ENCODE data around the gene ZCWPW2.

The ZCWPW2 gene

DNA sequence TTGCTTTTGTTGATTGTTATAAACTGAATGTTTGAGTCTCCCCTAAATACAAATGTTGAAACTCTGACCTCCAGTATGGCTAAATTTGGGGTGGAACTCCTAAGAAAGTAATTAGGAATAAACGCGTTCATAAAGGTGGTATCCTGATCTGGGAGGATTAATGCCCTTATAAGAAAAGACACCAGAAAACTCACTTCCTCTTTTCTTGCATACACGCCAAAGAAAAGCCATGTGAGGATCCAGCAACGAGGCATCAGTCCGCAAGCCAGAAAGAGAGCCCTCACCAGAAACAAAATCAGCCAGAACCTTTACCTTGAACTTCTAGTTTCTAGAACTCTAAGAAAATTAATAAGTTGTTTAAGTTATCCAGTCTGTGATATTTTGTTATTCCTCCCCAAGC, 37.5 kb downstream of the ZCWPW2 start:
- DNase-seq, result no peak

DNA sequence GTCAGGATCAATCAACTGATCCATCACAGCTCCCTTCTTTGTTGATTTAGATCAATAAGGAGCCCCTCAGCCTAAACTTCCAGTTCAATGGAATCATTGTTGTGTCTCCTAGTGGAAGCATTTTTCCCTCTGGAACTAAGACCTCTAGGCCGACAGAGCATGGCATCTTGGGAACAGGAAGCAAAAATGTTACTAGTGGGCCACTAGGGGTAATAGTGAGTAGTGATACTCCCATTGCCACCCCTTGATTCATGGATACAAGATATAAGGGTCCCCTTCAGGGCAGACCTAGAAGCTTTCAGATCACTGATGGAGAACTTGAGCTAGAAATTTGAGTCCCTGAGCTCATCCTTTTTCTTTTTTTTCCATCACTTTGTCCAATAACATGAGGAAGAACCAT, 40.5 kb downstream of the ZCWPW2 start:
- DNase-seq, result no peak

DNA sequence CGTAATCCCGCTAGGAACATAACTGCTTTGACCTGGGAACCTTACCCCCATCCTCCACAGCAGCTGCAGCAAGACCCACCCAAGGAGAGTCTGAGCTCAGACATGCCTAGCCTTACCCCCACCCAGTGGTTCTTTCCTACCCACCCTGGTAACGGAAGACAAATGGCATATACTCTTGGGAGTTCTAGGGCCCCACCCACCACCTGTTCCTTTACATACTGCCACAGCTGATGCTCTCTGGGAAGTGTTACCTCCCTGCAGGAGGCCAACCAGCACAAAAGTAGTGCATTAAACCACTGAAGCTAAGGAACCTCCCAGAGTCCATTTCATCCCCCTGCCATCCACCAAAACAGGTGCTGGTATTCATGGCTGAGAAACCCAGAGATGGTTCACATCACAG, 50.7 kb downstream of the ZCWPW2 start:
- DNase-seq, result no peak

DNA sequence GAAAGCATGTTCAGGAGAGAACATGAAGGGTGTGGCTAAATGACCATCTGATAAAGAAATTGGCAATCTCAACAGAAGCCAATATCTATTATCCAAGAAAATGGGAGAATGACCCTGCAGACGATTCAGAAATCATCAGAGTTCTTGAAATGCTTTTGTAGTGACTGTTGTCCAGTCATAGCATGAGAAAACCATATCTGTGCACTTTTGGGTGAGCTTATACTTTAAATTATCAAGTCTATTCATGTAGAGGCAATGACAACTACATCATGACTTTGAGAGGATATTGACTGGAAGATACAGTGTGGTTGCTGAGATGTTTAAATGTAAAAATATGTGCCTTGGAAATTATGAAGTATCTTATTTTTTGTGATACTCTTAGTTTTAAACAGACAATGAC, 57.7 kb downstream of the ZCWPW2 start:
- no peak for DNase-seq

DNA sequence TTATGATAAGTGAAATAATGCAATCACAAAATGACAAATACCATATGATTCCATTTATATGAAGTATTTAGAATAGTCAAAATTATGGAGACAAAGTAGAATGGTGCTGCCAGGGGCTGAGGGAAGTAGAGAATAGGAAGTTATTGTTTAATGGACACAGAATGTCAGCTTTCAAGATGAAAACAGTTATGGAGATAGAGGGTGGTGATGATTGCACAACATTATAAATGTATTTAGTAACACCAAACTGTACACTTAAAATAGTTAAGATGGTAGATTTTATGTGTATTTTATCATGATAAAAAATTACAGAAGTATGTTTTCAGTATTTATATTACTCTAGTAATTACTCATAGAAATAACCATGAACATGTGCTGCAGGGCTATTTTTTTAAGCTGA, 100.9 kb downstream of the ZCWPW2 start:
- no peak for DNase-seq

DNA sequence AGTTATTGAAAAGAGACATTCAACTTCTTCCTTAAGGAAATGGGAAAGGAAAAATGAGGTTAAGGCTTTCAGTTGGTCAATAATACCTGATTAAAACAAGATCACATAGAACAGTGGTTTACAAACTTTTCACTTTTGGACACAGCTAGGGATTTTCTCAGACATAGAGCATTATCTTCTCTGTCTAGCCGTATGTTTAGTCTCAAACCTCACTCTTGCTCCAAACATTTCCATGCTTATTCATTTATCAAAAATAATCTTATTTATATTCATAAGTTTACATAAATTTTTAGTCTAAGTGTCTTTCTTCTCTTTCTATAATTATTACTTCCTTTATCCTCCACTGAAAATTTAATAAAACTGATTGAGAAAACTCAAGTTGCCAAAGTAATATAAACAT, 114.3 kb downstream of the ZCWPW2 start:
- DNase-seq, result no peak

DNA sequence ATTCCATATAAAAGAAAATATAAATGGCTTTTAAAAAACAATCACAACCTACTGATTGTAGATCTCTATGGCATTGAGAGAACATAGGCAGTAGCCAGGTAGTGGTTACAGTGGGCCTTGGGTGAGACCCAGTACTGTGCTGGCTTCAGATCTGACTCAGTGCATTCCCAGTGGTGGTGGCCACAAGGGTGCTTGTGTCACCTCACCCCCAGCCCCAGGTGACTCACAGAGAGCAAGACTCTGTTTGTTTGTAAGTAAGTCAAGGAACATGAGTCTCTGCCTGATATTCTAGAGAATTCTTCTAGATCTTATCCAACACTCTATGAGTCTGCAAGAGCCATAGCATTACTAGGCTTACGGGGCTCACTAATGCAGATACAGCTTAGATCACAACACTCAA, 118.9 kb downstream of the ZCWPW2 start:
- no peak for DNase-seq

DNA sequence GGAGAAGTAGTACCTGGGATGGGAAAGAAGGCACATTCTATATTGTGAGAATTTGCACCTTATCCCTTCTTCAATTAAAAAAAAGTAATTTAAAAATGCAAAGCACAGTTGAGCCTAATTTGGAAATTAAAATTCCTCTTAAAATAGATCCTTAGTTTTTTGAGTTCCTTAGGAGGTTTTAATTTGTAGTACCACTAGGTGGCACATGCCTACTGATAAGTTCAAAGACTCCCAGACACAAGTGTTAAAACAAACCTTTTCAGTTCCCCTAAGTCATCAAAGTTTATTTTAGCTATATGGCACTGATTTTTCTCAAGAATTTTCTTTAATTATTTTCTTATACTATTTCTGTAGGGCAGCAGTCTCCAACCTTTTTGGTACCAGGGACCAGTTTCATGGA, 127.7 kb downstream of the ZCWPW2 start:
- peak; percentile 1 for DNase-seq

DNA sequence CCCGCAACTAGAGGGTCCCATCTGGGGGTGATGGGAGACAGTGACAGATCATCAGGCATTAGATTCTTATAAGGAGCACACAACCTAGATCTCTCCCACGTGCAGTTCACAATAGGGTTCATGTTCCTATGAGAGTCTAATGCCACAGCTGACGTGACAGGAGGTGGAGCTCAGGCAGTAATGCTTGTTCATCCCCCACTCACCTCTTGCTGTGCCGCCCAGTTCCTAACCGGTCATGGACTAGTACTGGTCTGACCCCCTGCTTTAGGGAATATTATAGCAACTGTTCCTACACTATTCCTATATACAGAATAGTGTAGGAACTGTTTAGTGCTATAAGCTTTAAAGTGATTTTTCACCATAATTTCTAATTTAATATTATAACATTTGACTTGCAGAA, 128.2 kb downstream of the ZCWPW2 start:
- no peak for DNase-seq

DNA sequence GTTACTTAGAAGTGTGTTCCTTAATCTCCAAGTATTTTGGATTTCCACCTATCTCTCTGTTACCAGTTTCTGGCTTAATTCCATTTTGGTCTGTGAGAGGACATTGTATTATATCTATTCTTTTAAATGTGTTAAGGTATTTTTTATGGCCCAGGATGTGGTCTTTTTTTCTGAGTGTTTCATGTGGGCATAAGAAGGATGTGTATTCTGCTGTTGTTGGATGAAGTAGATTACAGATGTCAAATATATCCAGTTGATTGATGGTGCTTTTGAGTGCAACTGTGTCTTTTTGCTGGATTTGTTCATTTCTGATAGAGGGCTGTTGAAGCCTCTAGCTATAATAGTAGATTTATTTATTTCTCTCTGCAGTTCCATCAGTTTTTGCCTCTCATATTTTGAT, 136.6 kb downstream of the ZCWPW2 start:
- no peak for DNase-seq

DNA sequence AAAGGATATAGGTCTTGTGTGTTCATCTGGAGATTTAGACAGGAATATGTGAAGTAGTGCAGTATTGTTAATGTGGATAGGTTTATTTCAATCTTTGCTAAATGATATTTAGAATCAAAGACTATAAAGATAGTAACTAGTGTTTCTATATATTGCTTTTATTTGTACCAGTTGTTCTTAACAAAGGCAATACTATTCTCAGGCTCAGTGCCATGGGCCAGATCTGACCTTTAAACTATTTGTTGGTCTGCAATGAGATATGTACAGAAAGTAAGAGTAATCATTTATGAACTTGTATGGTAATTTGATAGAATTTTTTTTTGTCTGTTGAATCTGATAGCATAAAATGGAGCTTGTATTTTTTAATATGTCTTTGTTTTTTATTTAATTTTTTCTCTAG, 146.8 kb downstream of the ZCWPW2 start:
- no peak for DNase-seq

DNA sequence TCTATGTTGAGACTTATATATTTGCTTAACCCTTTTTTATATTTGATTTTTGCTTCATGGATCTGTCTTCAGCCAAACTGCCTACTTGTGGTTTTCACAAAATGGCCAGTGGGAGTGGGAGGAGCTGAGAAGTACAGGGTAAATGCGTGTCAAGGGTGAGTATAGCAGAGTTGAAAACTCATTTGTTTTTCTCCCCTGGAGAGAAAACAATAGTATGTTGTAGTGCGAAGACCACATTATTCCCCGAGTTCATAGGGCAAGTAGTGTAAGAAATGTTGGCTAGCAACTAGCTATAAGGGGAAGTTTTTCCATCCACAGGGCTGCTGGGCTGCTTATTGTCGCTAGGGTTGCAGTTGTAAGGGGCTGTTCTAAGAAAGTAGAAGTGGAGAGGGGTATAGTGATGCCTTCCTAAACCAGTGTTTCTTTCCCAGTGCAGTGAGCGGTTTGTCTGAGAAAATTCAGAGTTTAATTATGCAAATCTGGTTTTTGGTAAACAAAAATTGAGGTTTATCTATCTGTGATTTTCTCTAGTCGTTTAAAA, 153.9 kb downstream of the ZCWPW2 start:
- DNase-seq, result no peak

DNA sequence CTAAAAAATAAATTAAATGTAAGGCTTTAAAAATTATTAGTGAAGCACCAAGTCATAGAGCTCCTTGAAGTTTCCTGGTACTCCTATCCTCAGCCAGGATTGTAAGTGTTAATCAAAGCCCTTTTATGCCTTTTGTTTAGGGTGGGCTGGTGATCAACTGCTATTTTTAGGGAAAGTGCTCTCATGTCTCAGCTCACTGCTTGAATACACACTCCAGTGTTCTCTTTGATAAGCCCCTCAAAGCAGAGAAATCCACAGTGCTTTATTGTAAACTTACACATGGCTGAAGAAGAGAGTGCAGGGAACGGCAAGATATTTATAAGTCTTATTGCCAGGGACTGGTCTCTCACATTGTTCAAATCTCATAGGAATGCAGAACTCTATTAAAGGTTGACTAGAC, 156.5 kb downstream of the ZCWPW2 start:
- no peak for DNase-seq

DNA sequence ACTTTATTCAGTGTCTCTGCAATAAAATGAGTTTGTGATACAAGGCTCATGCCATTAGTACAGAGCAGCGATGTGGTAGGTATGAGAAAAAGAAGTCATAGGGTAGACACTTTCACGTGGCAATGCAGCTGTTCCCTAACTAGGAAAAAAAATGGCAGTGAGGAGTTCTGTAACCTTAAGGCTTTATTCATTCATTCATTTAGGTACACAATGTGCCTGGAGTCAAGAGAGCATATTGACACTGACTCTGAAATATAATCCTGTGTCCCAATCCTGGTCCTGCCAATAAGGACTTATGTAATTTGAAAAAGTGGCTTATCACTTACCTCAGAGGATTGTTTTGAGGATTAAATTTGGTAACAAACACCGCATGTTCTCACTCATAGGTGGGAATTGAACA, 173.1 kb downstream of the ZCWPW2 start:
- DNase-seq, result no peak

DNA sequence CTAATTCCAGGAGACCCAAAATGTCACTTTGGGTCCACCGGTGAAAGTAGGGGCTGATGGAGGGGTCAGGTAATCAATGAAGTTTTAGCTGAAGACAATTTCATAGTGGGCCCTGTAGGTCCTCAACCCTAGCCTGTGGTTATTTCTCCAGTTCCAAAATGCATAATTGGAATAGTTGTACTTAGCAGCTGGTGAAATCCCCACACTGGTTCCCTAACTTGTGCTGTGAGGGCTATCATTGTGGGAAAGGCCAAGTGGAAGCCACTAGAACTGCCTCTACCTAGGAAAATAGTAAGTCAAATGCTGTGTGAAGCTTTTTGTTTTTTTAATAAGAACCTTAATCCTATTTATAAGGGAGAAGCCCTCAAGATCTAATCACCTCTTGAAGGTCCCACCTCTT, 193.8 kb downstream of the ZCWPW2 start:
- DNase-seq, result no peak

DNA sequence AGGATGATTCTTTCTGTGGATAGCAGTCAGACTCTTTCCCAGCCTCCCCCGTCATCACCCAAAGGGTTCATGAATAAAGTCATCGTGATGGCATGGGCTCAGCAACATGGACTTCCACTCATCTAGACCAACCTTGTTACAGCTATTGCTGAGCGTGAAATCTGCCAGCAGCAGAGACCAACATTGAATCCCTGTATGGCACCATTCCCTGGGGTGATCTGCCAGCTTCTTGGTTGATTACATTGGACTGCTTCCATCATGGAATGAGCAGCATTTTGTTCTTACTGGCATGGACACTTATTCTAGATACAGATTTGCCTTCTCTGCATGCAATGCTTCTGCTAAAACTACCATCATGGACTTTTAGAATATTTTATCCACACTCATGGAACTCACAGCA, 195.7 kb downstream of the ZCWPW2 start:
- DNase-seq, result no peak

DNA sequence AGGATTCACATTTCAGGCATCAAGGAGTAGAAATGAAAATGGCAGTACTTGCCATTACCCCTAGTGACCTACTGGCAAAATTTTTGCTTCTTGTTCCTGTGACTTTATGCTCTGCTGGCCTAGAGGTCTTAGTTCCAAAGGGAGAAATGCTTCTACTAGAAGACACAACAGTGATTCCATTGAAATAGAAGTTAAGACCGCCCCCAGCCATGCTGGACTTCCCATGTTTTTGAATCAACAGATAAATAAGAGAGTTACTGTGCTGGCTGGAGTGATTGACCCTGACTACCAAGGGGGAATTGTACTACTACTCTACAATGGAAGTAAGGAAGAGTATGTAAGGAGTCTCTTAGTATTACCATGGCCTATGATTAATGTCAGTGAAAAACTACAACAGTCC, 196.3 kb downstream of the ZCWPW2 start:
- DNase-seq, result no peak

DNA sequence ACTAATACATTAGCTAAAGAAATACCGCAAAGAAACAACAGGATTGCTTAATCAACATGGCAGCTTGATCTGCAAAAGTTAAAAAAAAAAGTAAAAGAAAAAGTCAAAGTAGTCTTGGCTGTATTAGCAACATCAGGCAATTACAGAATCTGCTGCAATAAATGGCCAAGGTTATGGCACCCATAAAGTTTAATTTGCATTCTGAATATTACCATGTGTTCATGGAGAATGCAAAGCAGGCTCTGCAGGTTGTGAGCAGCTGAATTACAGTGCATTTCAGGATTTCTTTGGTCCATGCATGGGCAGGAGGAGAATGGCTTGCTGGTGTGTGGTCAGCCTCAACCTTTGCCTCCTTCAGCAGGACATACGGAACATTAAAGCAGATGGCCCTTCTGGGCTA, 199.2 kb downstream of the ZCWPW2 start:
- no peak for DNase-seq

DNA sequence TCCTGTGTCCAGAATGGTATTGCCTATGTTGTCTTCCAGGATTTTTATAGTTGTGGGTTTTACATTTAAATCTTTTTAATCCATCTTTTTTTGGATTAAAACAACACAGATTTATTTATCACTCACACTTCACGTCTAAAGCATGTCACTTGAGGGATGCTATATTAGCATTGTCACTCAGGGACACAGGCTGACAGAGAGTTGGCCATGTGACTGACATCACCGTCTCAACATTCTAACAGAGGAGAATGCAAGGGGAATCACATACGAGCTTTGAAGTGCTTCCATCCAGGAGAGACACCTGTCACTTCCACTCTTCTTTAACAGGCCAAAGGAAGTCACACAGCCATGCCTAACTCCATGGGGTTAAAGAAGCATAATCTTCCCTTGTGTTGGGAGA, 204.7 kb downstream of the ZCWPW2 start:
- no peak for DNase-seq

DNA sequence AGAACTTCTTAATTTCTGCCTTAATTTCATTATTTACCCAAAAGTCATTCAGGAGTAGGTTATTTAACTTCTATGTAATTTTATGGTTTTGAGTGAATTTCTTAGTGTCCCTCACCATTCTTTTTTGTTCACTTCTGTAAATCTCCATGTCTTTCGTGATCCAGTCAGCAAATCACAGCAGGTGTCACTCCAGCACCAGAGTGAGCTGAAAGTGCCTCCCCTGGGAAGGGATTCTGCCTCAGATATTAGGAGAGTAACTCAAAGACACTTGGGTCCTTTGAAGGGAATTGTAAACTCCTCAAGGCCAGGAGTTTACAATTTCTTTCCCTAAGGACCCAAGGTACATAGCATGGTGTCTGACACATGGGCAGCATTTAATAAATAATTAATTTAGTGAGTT, 207.7 kb downstream of the ZCWPW2 start:
- no peak for DNase-seq

DNA sequence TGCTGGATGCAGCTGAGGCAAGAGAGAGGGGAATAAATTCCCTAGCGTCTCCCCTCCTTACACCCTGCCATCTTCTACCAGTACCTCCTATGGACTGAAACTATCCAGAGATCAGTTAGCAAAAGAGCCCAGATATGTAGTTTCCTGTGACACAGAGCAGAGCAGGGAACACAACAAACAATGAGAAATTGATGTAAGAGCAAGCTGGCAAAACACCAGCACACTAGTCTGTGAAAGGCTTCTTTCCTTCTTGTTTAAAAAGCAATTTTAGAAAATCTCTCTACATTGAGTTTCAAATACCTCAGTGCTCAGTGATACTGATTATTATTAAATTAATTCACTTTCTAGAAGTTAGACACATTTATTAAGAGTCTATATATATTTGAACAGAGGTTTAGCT, 215.7 kb downstream of the ZCWPW2 start:
- no peak for DNase-seq

DNA sequence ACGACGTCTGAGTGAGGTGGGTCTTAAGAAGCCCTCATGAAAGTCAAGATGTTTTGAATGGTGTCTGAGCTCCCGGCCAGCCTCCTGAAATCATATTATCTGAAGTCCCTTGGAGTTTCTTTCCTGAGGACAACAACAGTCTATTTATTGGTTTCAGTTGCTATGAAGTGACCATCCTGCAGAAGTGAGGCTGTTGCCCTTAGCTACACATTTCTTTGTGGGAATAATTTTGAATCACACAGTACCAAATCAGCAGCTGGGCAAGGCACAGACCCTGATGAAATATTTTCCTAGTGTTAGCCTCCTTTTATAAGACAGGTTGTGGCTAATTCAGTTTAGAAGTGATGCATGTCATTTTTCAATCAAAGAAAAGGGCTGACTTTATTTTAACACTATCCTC, 220.8 kb downstream of the ZCWPW2 start:
- DNase-seq, result no peak

DNA sequence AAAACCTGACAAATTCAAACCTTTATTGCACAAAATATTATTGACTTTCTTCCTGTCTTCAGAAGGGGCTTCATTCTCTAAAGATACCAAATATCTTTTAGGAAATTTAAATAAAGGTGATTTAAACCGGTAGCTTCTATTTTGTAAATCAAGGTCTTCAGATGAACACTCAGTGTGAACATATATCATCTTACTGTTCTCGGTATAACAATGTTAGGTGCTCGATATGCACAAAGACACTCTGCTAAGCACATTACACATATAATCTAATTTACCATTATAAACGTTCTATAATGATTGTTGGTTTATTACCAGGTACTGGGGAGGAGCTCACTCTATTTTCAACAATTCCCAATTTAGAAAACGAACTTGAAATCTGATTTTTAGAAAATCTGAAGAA, 225.5 kb downstream of the ZCWPW2 start:
- DNase-seq, result no peak

DNA sequence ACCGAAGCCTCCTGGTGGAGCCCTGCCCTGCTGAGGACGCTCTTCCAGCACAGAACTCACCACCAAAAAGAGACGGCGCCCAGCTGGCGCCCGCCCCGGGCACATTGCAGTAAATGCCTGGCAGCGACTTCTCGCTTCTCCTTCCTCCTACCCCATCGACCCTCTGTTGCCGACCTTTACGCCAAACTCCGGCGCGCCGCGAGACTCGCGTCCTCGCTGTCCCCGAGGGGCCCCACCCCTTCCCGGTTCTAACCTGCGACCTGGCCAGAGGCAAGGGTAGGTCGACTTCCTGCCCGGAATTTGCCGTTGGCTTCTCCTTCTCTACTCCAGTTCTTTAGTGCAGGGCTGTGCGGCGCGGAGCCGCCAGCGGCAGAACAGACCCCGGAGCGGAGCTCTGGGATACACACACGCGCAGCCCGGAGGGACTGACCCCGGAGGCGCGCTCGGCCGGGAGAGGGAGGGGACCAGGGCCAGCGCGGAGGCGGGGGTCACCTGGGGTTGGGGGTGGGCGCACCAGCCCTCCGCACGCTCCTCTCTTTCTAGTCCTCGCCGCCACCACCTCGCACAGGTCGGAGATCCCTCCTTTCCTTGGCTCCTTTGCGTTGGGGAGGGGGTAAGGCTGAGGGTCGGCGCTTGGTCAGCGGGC, 226.7 kb downstream of the ZCWPW2 start:
- DNase-seq, result no peak
